Measurements from ENCODE around the gene ZNF836.

ZNF836 gene

GRCh38 chr19:52187407-52187806 is 16.0 kb upstream of the ZNF836 start:
- no peak for DNase-seq

GRCh38 chr19:52176574-52176973 is 5.2 kb upstream of the ZNF836 start:
- no peak for DNase-seq

DNA sequence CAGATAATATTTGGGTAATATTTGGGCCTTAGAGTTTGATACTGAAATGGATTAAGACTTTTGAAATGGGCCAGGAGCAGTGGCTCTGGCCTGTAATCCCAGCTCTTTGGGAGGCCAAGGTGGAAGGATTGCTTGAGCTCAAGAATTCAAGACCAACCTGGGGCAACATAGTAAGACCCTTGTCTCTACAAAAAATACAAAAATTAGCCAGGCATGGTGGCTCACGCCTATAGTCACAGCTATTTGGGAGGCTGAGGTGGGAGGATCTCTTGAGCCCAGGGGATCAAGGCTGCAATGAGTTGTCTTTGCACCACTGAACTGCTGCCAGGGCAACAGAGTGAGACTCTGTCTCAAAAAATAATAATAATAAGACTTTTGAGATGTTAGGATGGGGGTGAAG is 926 bp upstream of the ZNF836 start:
- no peak for DNase-seq

DNA sequence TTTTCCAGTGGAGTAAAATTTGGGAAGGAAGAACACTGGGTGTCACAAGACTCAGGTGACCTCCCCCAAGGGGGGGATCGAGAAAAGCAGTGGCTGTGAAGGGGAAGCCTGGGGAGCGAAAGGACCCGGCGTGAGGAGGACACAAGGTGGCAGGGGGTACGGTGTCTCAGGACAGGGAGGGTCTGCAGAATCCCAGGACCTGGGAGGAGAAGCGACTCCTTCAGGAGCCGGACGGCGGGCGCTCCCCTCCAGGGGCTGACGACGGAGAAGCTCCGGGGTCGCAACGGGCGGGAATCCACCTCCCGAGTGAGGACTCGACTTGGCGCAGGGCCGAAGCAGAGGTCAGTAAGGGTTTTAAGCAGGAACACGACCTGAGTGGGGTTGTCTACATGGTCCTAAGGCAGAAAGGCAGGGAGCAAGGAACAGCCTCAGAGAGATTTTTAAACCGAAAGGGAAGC is 529 bp downstream of the ZNF836 start:
- DNase-seq: no peak

DNA sequence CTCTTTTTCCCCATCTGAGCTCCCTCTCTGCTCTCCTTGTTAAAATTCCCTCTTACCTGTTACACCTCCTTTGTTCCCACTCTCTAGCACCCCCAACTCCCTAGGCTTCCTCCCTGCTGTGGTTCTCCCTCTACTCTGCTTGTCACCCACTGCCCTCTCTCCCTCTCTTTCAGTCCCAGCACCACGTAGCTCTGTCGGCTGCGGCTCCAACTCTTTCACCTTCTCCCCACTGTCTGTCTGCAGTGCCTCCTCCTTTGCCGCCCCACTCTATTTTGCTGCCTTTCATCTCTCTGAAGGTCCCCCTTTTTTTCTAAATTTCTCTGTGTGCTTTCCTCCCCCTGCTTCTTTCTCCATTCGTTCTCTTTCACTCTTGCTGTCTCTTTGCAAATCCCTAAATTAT is 1.1 kb downstream of the ZNF836 start:
- DNase-seq: no peak

DNA sequence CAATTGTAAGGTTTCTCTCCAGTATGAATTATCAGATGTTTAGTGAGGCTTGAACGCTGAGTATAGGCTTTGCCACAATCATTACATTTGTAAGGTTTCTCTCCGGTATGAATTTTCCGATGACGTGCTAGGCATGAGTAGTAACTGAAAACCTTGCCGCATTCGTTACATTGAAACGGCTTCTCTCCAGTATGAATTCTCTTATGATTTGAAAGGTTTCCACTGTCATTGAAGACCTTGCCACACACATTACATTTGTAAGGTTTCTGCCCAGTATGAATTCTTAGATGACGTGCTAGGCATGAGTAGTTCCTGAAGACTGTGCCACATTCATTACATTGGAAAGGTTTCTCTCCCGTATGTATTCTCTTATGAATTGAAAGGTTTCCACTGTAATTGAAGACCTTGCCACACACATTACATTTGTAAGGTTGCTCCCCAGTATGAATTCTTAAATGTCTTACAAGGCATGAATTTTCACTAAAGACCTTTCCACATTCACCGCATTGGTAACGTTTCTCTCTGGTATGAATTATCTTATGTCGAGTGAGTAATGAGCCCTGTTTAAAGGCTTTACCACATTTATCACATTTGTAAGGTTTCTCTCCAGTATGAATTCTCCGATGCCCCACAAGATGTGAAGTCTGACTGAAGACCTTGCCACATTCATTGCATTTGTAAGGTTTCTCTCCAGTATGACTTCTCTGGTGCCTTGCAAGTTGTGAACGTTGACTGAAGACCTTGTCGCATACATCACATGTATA is 15.6 kb downstream of the ZNF836 start:
- DNase-seq: no peak

DNA sequence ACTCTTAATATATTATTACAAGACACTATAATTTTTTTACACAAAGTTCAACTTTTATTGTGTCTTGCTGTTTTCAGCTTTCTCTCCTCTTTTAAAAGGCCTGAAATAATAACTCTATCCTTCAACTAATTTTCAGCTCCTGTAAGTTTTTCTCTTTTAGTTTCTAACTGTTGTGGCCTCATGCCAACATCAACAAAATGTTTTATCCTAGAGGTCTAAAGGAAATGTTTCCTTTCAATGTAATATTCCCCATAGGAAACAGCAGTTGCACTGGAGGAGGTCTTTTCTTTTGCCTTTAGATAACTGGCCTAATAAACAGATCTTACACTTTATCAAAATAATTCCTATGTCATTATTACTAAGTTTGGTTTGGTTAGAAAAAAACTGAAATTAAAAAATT is 23.2 kb downstream of the ZNF836 start:
- DNase-seq: no peak

DNA sequence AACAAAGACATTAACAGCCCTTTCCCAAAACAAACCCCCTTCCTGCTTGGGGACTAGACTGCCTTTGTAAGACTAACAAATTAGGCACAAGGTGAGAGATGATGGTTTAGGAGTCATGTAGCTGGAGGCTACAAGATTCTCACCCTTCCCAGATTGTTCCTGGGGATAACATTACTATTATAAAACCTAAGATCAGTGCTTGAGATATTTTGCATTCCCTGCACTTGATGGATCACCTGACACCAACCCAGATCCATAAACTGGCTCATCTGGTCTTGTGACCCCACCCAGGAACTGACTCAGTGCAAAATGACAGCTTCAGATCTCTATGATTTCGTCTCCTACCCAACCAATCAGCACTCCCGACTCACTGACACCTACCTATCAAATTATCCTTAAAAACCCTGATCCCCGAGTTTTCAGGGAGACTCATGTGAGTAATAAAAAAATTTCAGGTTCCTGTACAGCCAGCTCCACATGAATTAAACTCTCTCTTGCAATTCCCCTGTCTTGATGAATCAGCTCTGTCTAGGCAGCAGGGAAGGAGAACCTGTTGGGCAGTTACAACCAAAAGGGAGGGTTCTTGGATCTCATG is 29.3 kb downstream of the ZNF836 start:
- no peak for DNase-seq

DNA sequence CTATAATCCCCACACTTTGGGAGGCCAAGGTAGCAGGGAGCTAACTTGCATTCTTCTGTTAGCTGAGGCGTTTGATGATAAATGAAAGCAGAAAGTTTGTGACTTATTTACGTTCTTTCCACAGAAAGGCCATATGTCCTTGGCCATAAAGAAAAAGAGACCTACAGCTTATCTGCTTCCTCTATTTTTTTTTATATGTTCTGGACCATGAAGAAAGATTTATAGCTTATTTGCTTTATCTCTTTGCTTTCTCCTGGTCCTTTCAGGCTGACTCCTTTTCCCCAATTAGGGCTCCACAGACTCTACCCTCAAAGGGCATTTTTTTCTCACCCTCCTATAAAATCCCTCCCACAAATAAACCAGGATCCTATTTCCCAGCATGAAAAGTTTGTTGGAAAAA is 30.2 kb downstream of the ZNF836 start:
- DNase-seq: no peak

GRCh38 chr19:52140032-52140710 is 31.2 kb downstream of the ZNF836 start:
- no peak for DNase-seq

- DNase-seq: peak; percentile 92
These were observed 32.0 kb downstream of the ZNF836 start, which contains the start of gene ZNF616 for GRCh38 chr19:52139252-52140031. TSS of gene ZNF616 (minus strand) at chr19:52139938. CDS start at chr19:52130512, 9,426 bp downstream.

DNA sequence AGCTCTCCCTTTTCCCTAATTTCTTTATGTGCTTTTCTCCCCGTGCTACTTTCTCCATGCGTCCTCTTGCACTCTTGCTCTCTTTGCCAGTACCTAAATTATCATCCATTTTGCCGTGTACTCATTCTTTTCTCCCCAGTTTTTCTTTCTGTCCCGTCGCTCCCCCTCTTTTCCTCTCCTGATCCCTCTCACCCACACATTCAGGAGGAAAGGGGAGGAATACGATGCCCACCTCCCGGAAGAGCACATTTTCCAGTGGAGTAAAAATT is 32.5 kb downstream of the ZNF836 start:
- no peak for DNase-seq

GRCh38 chr19:52138278-52138982 is 33.0 kb downstream of the ZNF836 start:
- DNase-seq: peak; percentile 62

DNA sequence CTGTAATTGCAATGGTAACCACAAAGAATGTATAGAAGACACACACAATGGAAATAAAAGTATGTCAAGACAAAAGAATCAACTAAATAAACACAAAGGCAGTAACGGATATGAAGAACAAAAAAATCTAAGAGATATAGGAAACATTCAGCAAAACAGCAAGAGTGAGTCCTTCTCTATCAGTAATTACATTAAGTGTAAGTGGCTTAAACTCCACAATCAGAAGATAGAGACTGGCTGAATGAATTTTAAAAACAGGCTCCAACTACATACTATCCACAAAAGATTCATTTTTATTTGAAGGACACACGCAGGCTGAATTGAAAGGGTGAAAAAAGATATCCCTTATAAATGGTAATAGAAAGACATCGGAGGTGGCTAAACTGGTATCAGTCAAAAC is 51.1 kb downstream of the ZNF836 start:
- DNase-seq: no peak

DNA sequence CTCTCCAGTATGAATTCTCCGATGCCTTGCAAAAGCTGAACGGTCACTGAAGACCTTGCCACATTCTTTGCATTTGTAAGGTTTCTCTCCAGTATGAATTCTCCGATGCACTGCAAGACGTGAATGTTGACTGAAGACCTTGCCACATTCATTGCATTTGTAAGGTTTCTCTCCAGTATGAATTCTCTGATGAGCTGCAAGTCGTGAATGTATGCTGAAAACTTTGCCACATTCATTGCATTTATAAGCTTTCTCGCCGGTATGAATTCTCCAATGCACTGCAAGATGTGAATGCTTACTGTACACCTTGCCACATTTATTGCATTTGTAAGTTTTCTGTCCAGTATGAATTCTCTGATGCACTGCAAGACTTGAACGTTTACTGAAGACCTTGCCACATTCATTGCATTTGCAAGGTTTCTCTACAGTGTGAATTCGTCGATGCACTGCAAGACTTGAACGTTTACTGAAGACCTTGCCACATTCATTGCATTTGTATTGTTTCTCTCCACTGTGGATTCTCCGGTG is 55.8 kb downstream of the ZNF836 start:
- no peak for DNase-seq

DNA sequence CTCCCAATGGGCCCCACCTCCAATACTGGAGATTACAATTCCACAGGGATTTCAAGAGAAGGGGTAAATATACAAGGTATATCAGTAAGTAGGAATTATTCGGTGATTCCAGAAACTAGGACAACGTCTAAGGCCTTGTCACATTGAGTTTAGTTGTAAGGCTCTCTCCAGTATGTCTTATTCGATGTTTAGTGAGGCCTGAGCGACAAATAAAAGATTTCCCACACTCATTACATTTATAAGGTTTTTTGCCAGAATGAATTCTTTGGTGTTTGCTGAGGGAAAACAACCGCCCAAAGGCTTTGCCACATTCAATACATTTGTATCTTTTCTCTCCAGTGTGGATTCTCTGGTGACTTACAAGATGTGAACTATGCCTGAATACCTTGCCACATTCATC is 56.7 kb downstream of the ZNF836 start:
- DNase-seq: no peak

DNA sequence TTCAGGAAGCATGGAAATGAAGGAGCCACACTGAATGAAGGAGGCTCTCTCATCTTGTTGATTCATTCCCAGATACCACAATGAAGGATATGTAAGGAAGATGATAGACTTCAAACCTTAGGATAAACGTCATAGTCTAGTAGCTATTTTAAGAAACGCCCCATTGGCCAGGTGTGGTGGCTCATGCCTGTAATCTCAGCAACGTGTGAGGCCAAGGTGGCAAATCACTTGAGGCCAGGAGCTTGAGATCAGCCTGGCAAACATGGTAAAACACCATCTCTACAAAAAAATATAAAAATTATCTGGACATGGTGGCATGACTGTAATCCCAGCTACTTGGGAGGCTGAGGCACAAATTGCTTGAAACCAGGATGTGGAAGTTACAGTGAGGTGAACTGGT is 58.8 kb downstream of the ZNF836 start:
- no peak for DNase-seq

- DNase-seq: no peak
These were observed 60.6 kb downstream of the ZNF836 start for GRCh38 chr19:52110780-52111179.
